Upper lobe of right lung (tissue), 1 donor: Measurements from ENCODE around the gene DIO1. TPM values are rescaled to one million over a fixed set of nuclear protein-coding genes. Genes with fewer than 3 reads are reported as not detected.

Experiments
- ATAC-seq: fragments of 200-7000 bp; cut with Tn5 transposase; one replicate; pipeline ENCODE4 v1.9.1; 2020; ENCODE audit warnings: mild to moderate bottlenecking, moderate library complexity
- DNase-seq: peaks from one replicate; pipeline ENCODE4 v3.0.0-alpha.2; 2020
- H3K27ac ChIP-seq: fragments of 200-600 bp; one replicate; pipeline ENCODE4 v1.8.0; 2022
- H3K27me3 ChIP-seq: fragments of 200-600 bp; one replicate; pipeline ENCODE4 v1.8.0; 2022; ENCODE audit warnings: mild to moderate bottlenecking
- H3K36me3 ChIP-seq: fragments of 200-600 bp; one replicate; pipeline ENCODE4 v1.8.0; 2022
- H3K4me1 ChIP-seq: fragments of 200-600 bp; one replicate; pipeline ENCODE4 v1.8.0; 2022
- H3K4me3 ChIP-seq: fragments of 200-600 bp; one replicate; pipeline ENCODE4 v1.8.0; 2022; ENCODE audit warnings: mild to moderate bottlenecking
- H3K9me3 ChIP-seq: fragments of 200-600 bp; one replicate; pipeline ENCODE4 v1.8.0; 2022
- CTCF ChIP-seq: fragments of 200-600 bp; IDR thresholded peaks from one replicate; pipeline ENCODE4 v1.8.0; 2022; ENCODE audit warnings: antibody characterized with exemption
- intact Hi-C: fragments of 100-400 bp; cut with DNase I; formaldehyde crosslinking; loops from one replicate; pipeline ENCODE4 v1.11.0; 2022
- total RNA-seq: library from RNA; stranded (reverse); fragmentation: NEBNext Ultra II Directional; extraction: Animal tissue kit (Norgen Biotek cat#: 25700); gene quantifications from one replicate; pipeline ENCODE4 v1.2.1, GENCODE V29; 2021
- donor health status: DM: no; HTN: yes; CAD: no; lungs with severe emphysema.

Gene DIO1
- total RNA-seq, 1 donor from 2014 or later: not detected

- DNase-seq: no peak
- no peaks in the 10 kb centered on the region for H3K36me3 ChIP-seq
- H3K27me3 ChIP-seq: no peaks in the 10 kb centered on the region
- ATAC-seq: peak; percentile 55
- intact Hi-C loops: no loop called here
- no peaks in the 10 kb centered on the region for H3K9me3 ChIP-seq
- no peaks in the 10 kb centered on the region for H3K4me1 ChIP-seq
- H3K4me3 ChIP-seq: no peak overlapping the region
- no peak for TF ChIP-seq CTCF
- no peak overlapping the region for H3K27ac ChIP-seq
Observed at GRCh38 chr1:53909946-53910345, 16.0 kb downstream of the DIO1 start.

GRCh38 chr1:53911442-53911841 is 17.5 kb downstream of the DIO1 start:
- Histone ChIP-seq H3K4me3 (no peak overlapping the region), H3K36me3 (peaks cover 11% of the 10 kb centered on the region), H3K4me1 (no peaks in the 10 kb centered on the region), H3K27ac (no peak overlapping the region), H3K9me3 (no peaks in the 10 kb centered on the region), H3K27me3 (no peaks in the 10 kb centered on the region)
- DNase-seq (no peak), ATAC-seq (no peak)
- no peak for TF ChIP-seq CTCF
- intact Hi-C loops: no loop called here

GRCh38 chr1:53913352-53914033 is 19.5 kb downstream of the DIO1 start:
- no peaks in the 10 kb centered on the region for H3K27me3 ChIP-seq
- TF ChIP-seq CTCF: no peak
- intact Hi-C loops: no loop called here

GRCh38 chr1:53918343-53918742 is 24.4 kb downstream of the DIO1 start:
- no peaks in the 10 kb centered on the region for H3K27me3 ChIP-seq
- no peaks in the 10 kb centered on the region for H3K4me1 ChIP-seq
- H3K27ac ChIP-seq: no peak overlapping the region
- intact Hi-C loops: no loop called here
- ATAC-seq (no peak), DNase-seq (no peak)
- no peaks in the 10 kb centered on the region for H3K9me3 ChIP-seq
- peaks cover 31% of the 10 kb centered on the region for H3K36me3 ChIP-seq
- no peak for TF ChIP-seq CTCF
- no peak overlapping the region for H3K4me3 ChIP-seq

More at GRCh38 chr1:53913352-53914033, 19.5 kb downstream of the DIO1 start:
- ATAC-seq: no peak
- H3K27ac ChIP-seq: no peak overlapping the region
- no peak overlapping the region for H3K4me3 ChIP-seq
- no peak for DNase-seq
- H3K4me1 ChIP-seq: no peaks in the 10 kb centered on the region
- no peaks in the 10 kb centered on the region for H3K9me3 ChIP-seq
- peaks cover 14% of the 10 kb centered on the region for H3K36me3 ChIP-seq

GRCh38 chr1:53919675-53920066 is 25.7 kb downstream of the DIO1 start:
- DNase-seq: no peak
- no peak for ATAC-seq
- Histone ChIP-seq H3K36me3 (peaks cover 41% of the 10 kb centered on the region), H3K27me3 (no peaks in the 10 kb centered on the region), H3K4me3 (no peak overlapping the region), H3K9me3 (no peaks in the 10 kb centered on the region), H3K4me1 (no peaks in the 10 kb centered on the region), H3K27ac (no peak overlapping the region)
- no peak for TF ChIP-seq CTCF
- intact Hi-C loops: no loop called here
